Endometrial microvascular endothelial cells (primary cell): ENCODE results near the gene LIMA1. TPM values are rescaled to one million over a fixed set of nuclear protein-coding genes. Genes with fewer than 3 reads are reported as not detected.
"Not testable (repeated sequence)": the region's sequence is repeated elsewhere in the genome, so short reads cannot be mapped to it uniquely, and the experiment has no call there.

ENCODE experiments used
- in situ Hi-C: cut with HindIII; loops from 2 replicates; pipeline ENCODE4 v1.10.0; 2017; ENCODE audit warnings: low sequenced_read_pairs, low pct_unique_long_range_greater_than_20kb; ENCODE audit errors: inconsistent ontology term
- total RNA-seq: library from RNA; depleted of rRNA; stranded (reverse); fragments of >200 nt; gene quantifications from one replicate; pipeline ENCODE4 v1.2.3, GENCODE V29; 2015; ENCODE audit errors: inconsistent ontology term

The LIMA1 gene
- total RNA-seq, 1 donor from 2014 or later, result 146 TPM

GRCh38 chr12:50251619-50252252 lies 31.6 kb downstream of the LIMA1 start:
- in situ Hi-C loops, result no loop called here

GRCh38 chr12:50249464-50250182 lies 33.7 kb downstream of the LIMA1 start:
- in situ Hi-C loops, result no loop called here

GRCh38 chr12:50248883-50249282 lies 34.4 kb downstream of the LIMA1 start:
- in situ Hi-C loops, result no loop called here

GRCh38 chr12:50248411-50248810 lies 34.9 kb downstream of the LIMA1 start:
- in situ Hi-C loops, result no loop called here

- in situ Hi-C loops, result not testable (repeated sequence)
Measured at GRCh38 chr12:50247665-50248064, 35.7 kb downstream of the LIMA1 start.

DNA sequence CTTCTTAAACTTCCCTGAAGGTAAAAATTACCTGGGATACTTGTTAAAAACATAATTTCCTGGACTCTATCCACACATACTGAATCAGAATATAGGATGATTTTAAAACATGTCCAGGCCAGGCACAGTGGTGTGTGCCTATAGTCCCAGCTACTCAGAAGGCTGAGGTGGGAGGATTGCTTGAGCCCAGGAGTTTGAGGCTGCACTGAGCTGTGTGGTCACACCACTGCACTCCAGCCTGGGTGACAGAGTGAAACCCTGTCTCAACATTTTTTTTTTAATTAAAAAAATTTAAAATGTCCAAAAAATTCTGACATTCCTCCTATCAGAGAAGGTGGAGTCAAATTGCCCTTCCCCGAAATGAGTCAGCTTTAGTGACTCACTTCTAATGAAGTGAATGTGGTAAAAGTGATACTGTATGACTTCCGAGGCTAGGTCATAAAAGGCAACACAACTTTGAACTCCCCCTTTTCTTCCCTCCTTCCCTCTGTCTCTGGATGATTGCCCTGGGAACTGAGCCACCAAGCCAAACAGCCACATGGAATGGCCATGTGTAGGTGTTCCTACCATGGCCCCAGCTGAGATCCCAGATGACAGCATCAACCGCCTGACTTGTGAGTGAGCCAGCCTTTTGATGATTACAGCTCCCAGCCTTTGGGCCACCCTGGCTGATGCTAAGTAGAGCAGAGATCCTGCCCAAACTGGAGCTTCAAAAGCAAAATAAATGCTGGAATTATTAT lies 36.3 kb downstream of the LIMA1 start:
- in situ Hi-C loops, result no loop called here

DNA sequence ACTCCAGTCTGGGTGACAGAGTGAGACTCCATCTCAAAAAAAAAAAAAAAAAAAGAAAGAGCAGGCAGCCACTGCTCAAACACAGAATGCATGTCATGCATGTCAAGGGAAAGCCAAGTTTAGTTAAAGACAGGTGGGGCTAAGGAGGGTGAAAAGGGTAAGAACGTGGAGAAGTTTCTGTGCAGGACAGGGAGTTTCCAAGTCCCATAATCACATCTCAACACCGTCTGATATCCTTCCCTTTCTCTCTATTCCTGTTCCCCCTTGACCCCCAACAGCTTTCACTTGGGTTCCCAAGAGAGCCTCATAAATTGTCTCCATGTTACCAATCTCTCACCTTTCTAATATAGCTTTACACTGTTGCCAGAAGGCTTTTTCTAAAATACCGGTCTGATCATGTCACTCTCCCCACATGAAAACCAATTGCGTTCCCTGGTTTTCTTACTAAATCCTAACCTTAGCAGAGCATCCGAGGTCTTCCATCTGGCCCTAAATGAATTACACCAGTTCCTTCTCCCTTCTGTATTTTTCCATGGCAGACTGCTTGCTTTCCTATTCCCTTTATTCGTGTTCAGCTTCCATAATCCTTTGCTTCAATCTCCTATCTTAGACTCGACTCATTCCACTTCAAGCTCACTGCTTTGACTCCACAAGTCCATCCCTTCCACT lies 37.0 kb downstream of the LIMA1 start:
- in situ Hi-C loops, result no loop called here

- in situ Hi-C loops, result no loop called here
Measured at GRCh38 chr12:50243507-50243906, 39.8 kb downstream of the LIMA1 start.

DNA sequence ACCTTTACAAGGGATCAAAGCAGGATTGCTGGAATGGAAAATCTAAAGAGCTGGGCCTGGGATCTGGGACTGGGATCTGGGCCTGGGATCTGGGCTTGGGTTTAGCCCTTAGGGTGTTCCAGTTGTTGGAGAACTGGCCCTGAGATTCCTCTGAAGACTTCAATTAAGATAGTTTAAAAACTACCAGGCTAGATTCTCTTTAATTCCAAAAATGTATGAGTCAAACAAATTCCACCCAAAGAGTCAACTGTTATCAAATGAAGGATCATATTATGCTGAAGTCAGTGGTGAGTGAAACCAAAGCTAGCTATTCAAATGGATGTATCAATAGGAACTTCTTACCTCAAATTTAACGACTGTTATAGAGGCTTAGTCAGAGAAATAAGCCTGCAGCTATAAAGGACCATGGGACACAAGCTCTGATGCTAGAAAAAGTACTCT lies 40.5 kb downstream of the LIMA1 start:
- in situ Hi-C loops, result no loop called here

DNA sequence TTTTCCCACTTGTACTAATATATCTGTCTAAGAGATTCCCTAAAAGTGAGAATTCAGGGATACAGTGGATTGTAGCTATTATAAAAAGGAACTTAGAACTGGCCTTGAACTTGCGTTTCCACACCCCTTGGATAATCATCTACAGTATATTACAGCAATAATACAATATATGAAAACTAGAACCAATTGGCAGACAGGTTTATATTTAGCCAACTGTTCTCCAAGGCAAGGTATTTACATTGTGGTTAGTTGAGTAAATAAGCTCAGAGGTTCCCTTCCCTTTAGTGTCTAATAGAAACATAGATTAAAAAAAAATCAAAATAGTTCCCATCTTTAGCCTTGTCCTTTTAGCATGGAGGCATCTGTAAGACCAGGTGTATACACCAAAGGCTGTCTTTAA lies 42.1 kb downstream of the LIMA1 start:
- in situ Hi-C loops, result no loop called here

DNA sequence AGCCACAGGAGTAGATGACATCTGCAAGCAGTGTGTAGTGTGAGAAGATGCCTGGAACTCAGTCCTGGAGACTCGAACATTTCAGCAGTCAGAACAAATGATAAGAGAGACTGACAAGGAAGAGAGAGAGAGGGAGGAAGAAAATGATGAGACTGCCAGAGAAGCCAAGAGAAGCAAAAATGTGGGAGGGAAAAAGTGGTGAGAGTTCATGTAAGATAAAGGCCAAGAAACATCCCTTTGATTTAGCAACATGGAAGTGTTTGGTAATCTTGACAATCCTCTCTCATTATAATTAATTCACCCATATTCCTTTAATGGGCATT lies 42.6 kb downstream of the LIMA1 start:
- in situ Hi-C loops, result no loop called here

GRCh38 chr12:50240096-50240791 lies 43.1 kb downstream of the LIMA1 start:
- in situ Hi-C loops, result no loop called here

GRCh38 chr12:50239355-50239891 lies 43.9 kb downstream of the LIMA1 start:
- in situ Hi-C loops, result no loop called here

GRCh38 chr12:50234347-50234746 lies 49.0 kb downstream of the LIMA1 start:
- in situ Hi-C loops, result no loop called here

GRCh38 chr12:50232771-50233209 lies 50.5 kb downstream of the LIMA1 start:
- in situ Hi-C loops, result no loop called here

DNA sequence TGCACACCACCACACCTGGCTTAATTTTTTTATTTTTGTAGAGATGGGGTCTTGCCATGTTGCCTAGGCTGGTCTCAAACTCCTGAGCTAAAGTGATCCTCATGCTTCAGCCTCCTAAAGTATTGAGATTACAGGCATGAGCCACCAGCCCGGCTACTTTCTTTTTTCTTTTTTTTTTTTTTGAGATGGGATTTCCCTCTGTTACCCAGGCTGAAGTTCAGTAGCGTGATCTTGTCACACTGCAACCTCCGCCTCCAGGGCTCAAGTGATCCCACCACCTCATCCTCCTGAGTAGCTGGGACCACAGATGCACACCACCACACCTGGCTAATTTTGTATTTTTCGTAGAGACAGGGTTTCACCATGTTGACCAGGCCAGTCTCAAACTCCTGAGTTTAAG lies 51.1 kb downstream of the LIMA1 start:
- in situ Hi-C loops, result no loop called here

- in situ Hi-C loops, result no loop called here
Measured at GRCh38 chr12:50231346-50231745, 52.0 kb downstream of the LIMA1 start.

DNA sequence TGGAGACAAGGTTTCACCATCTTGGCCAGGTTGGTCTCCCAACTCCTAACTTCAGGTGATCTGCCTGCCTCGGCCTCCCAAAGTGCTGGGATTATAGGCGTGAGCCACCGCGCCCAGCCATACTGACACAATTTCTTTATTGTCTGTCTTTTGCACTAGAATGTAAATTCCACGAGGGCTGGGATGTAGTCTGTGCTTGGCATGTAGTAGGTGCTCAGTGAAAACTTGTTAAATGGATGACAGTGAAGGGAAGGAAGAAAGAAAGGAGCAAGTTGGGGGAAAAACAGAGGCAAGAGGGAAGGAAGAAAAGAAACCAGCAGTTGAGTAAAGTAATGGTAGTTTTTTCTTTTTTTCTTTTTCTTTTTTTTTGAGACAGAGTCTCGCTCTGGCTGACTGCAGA lies 53.1 kb downstream of the LIMA1 start:
- in situ Hi-C loops, result no loop called here
